ENCODE data around the gene ZNF211. TPM values are rescaled to one million over a fixed set of nuclear protein-coding genes. Genes with fewer than 3 reads are reported as not detected.

Gene ZNF211
- total RNA-seq, result 1 to 10 TPM; 1.6 to 6.9 (median 4.9) TPM
- polyA plus RNA-seq, result 1 to 10 TPM; 2.9 to 4.9 (median 3.3) TPM
- long read RNA-seq, donor 1, partial matches to known transcripts, result 0 of 1 reads
- long read RNA-seq, donor 1, other reads (novel, unspliced or antisense), result 0 of 1 reads
- long read RNA-seq, donor 2, partial matches to known transcripts, result 0 of 8 reads
- long read RNA-seq, donor 2, other reads (novel, unspliced or antisense), result 6 of 8 reads

DNA sequence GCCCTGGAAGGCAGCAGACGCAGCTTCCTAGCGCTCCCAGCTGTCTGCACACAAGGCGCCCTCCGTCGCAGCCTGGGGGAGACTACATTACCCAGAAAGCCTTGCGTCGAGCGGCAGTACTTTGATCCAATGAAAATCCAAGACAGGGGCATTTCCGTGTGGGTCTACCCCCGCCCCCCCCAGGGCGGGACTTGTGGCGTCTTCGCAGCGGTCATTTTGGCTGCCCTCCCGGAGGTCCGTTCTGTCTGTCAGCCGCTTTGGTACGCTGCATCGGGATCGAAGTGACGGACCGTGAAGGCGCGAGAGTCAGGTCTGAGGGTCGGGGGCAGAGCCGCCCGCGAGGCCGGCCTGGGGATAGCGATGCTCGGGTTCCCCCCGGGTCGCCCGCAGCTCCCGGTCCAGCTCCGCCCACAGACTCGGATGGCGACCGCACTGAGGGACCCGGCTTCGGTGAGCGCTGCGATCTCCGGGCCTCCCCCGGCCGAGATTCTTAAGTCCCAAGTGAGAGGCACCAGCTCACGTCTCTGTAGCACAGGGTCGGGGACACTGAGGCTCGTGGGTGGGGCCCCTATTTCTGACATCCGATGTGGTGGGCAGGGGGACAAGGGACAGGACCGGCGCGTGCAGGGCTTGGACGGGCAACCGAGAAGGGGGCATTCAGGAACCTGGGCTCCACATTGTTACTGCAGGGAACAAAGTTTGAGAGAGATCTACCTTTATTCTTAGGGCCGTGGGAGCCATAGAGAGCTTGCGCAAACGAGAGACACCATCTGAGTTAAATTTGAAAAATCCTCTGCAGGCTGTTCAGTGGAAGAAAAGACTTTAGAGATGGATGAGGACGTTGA lies at the start of gene ZNF211:
Gene ZNF211 (plus strand): TSS at position 182 of the 845 bp plus-strand sequence. CDS start 179 bp downstream, at position 361.
- 1% methylated on average over 57 to 59 of the region's 59 CpGs for whole genome bisulfite sequencing, 3 donors
- H3K27me3 ChIP-seq (ENCODE audit: insufficient read depth in 3 of 3, low read length in 2 of 3), result no peaks in the 10 kb centered on the region
- H3K4me3 ChIP-seq, result peak within 1 kb of the TSS; percentile 81
- TF ChIP-seq, protein P1, sequence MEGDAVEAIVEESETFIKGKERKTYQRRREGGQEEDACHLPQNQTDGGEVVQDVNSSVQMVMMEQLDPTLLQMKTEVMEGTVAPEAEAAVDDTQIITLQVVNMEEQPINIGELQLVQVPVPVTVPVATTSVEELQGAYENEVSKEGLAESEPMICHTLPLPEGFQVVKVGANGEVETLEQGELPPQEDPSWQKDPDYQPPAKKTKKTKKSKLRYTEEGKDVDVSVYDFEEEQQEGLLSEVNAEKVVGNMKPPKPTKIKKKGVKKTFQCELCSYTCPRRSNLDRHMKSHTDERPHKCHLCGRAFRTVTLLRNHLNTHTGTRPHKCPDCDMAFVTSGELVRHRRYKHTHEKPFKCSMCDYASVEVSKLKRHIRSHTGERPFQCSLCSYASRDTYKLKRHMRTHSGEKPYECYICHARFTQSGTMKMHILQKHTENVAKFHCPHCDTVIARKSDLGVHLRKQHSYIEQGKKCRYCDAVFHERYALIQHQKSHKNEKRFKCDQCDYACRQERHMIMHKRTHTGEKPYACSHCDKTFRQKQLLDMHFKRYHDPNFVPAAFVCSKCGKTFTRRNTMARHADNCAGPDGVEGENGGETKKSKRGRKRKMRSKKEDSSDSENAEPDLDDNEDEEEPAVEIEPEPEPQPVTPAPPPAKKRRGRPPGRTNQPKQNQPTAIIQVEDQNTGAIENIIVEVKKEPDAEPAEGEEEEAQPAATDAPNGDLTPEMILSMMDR (IDR thresholded peaks at IDR 0.05), result no peak
- intact Hi-C loops (cut with DNase I), result no loop called here
- H3K9me3 ChIP-seq, result peaks cover 45% of the 10 kb centered on the region
- peaks cover 8% of the 10 kb centered on the region for H3K4me1 ChIP-seq
- H3K27ac ChIP-seq, result peak within 1 kb of the TSS; percentile 66
- peak; percentile 100 for ATAC-seq
- peaks cover 5 to 43% of the 10 kb centered on the region in 2 donors for H3K36me3 ChIP-seq (ENCODE audit: insufficient read depth in 1 of 2, low read depth in 1 of 2)
- peak; percentile 95 to 96 for DNase-seq

GRCh38 chr19:57583521-57584416 lies 49.2 kb upstream of the ZNF211 start, which contains the start of gene ZIK1:
ZIK1 (plus strand) TSS chr19:57584145; CDS start chr19:57584357, 212 bp downstream.
- H3K27me3 ChIP-seq (ENCODE audit: insufficient read depth in 3 of 3, low read length in 2 of 3), result no peaks in the 10 kb centered on the region
- peaks cover 9% of the 10 kb centered on the region for H3K4me1 ChIP-seq
- WGBS, 3 donors, result 1 to 2% (median 1%) methylated on average over 73 to 76 of the region's 76 CpGs
- H3K4me3 ChIP-seq, result peak within 1 kb of the TSS; percentile 83
- H3K36me3 ChIP-seq (ENCODE audit: insufficient read depth in 1 of 2, low read depth in 1 of 2), result peaks cover 0 to 3% of the 10 kb centered on the region in 2 donors
- DNase-seq (peak; percentile 86 to 92), ATAC-seq (peak; percentile 93 to 98 (median 96))
- peak within 1 kb of the TSS; percentile 67 for H3K27ac ChIP-seq
- TF ChIP-seq, protein P1 (IDR thresholded peaks at IDR 0.05), result no peak
- peaks cover 41% of the 10 kb centered on the region for H3K9me3 ChIP-seq
- intact Hi-C loops (cut with DNase I), result no loop called here

GRCh38 chr19:57587529-57587928 lies 45.4 kb upstream of the ZNF211 start:
- 96 to 100% (median 99%) methylated on average over 1 of the region's 1 CpG for WGBS, 3 donors
- Histone ChIP-seq H3K4me3 (no peak overlapping the region), H3K9me3 (peaks cover 64% of the 10 kb centered on the region), H3K36me3 (ENCODE audit: insufficient read depth in 1 of 2, low read depth in 1 of 2) (peaks cover 25 to 26% of the 10 kb centered on the region in 2 donors), H3K27me3 (ENCODE audit: insufficient read depth in 3 of 3, low read length in 2 of 3) (no peaks in the 10 kb centered on the region), H3K4me1 (peaks cover 5% of the 10 kb centered on the region), H3K27ac (no peak overlapping the region)
- DNase-seq, result no peak
- intact Hi-C loops (cut with DNase I), result no loop called here
- no peak for ATAC-seq
- TF ChIP-seq, protein P1 (IDR thresholded peaks at IDR 0.05), result no peak

DNA sequence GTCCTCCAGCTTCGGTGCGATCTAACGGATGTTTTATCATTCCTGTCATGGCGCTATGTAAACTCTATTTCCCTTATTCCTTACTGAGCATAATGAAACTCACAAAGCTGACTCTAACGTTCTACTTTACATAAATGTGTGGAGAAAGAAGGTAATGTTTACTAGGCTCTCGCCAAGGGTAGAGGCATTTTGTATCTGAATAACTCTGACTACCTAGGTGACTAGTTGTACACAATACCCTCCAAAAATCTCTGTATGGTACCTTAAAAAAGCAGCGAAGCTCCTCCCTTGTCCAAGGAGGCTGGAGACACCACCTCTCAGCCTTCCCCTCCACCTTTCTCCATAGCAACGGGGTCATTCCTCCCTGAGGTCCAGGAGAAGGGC lies 33.6 kb upstream of the ZNF211 start:
- WGBS, 3 donors, result 55 to 60% (median 58%) methylated on average over 8 of the region's 8 CpGs
- intact Hi-C loops (cut with DNase I), result no loop called here
- H3K27ac ChIP-seq, result peak overlapping the region; percentile 30

More for the DNA sequence above, 33.6 kb upstream of the ZNF211 start:
- no peak for DNase-seq
- peak overlapping the region; percentile 82 for H3K4me3 ChIP-seq
- H3K4me1 ChIP-seq, result peaks cover 7% of the 10 kb centered on the region
- ATAC-seq, result no peak
- H3K9me3 ChIP-seq, result peaks cover 35% of the 10 kb centered on the region
- TF ChIP-seq, protein P1 (IDR thresholded peaks at IDR 0.05), result no peak
- H3K27me3 ChIP-seq (ENCODE audit: insufficient read depth in 3 of 3, low read length in 2 of 3), result no peaks in the 10 kb centered on the region
- peaks cover 1% of the 10 kb centered on the region in 2 donors for H3K36me3 ChIP-seq (ENCODE audit: insufficient read depth in 1 of 2, low read depth in 1 of 2)

Data from psoas muscle (tissue), 8 donors.